Fibroblast of the aortic adventitia (primary cell): ENCODE results near the gene RNPEPL1. TPM values are rescaled to one million over a fixed set of nuclear protein-coding genes. Genes with fewer than 3 reads are reported as not detected.
A peak's percentile ranks its signal among the peaks of the same experiment; 100 is the strongest.

Experiments used
- DNase-seq: peaks from one replicate; pipeline ENCODE4 v3.0.0-alpha.2; 2010; ENCODE audit warnings: low read depth
- H3K4me3 ChIP-seq: 2 replicates; pipeline ENCODE4 v1.5.1; 2011; ENCODE audit warnings: low read depth, mild to moderate bottlenecking, control low read depth, low read length, moderate library complexity
- CTCF ChIP-seq: IDR thresholded peaks from 2 replicates; pipeline ENCODE4 v1.5.1; 2011; ENCODE audit warnings: mild to moderate bottlenecking, low read length, control low read depth, inconsistent platforms; ENCODE audit not compliant: insufficient read depth
- total RNA-seq: library from RNA; depleted of rRNA; stranded (reverse); fragments of >200 nt; gene quantifications from 2 replicates; pipeline ENCODE4 v1.2.3, GENCODE V29; 2012; ENCODE audit warnings: low replicate concordance

RNPEPL1 gene
- total RNA-seq, 1 donor: 12.7 TPM

- no peak for DNase-seq
- H3K4me3 ChIP-seq: no peak overlapping the region
- no peak for TF ChIP-seq CTCF
Observed at GRCh38 chr2:240623531-240624010, 55.3 kb downstream of the RNPEPL1 start.

- DNase-seq: no peak
- no peak for TF ChIP-seq CTCF
- no peak overlapping the region for H3K4me3 ChIP-seq
Observed at GRCh38 chr2:240624011-240624949, 56.0 kb downstream of the RNPEPL1 start.

- peak; percentile 15 for DNase-seq
- no peak for TF ChIP-seq CTCF
- no peak within 1 kb of the TSS for H3K4me3 ChIP-seq
Observed at GRCh38 chr2:240624950-240625621, 56.8 kb downstream of the RNPEPL1 start, which contains the start of gene GPR35. GPR35 (plus strand) TSS chr2:240625480; CDS start chr2:240629953, 4,473 bp downstream.

- no peak for DNase-seq
- H3K4me3 ChIP-seq: no peak overlapping the region
- TF ChIP-seq CTCF: no peak
Observed at GRCh38 chr2:240626531-240627300, 58.4 kb downstream of the RNPEPL1 start.

- no peak for TF ChIP-seq CTCF
- no peak overlapping the region for H3K4me3 ChIP-seq
- no peak for DNase-seq
Observed at GRCh38 chr2:240627736-240628506, 59.6 kb downstream of the RNPEPL1 start.

GRCh38 chr2:240628507-240628807 lies 60.2 kb downstream of the RNPEPL1 start:
- TF ChIP-seq CTCF: no peak
- DNase-seq: no peak
- no peak overlapping the region for H3K4me3 ChIP-seq
